HepG2 (cell line): ENCODE measurements around the gene TBC1D10A. TPM values are rescaled to one million over a fixed set of nuclear protein-coding genes. Genes with fewer than 3 reads are reported as not detected.

Experiments used
- ATAC-seq: fragments of 200-7000 bp; cut with Tn5 transposase; 3 replicates; pipeline ENCODE4 v1.9.1; 2020; ENCODE audit warnings: mild to moderate bottlenecking, moderate library complexity
- BruUV-seq: library from RNA; stranded (reverse); fragments of 400-500 nt; replicated peaks from 2 replicates; lab custom pipeline; 2021; lab: Mats Ljungman, UMichigan
- CTCF ChIA-PET: fragments of 300-600 bp; formaldehyde crosslinking; extraction: SDS; loops from one replicate; lab custom pipeline; 2021; ENCODE audit warnings: low total read pairs, inconsistent platforms, low intra/inter-chr PET ratio; lab: Yijun Ruan, JAX
- POLR2A ChIA-PET: fragments of 350-600 bp; sonication (Branson Sonifier 250); formaldehyde crosslinking; loops from one replicate; lab custom pipeline; 2020; ENCODE audit warnings: antibody characterized with exemption, inconsistent platforms; lab: Yijun Ruan, JAX
- DNase-seq: peaks from one replicate; pipeline ENCODE4 v3.0.0-alpha.2; 2015; ENCODE audit warnings: low spot score
- FAIRE-seq: peaks from 3 replicates; lab custom pipeline; 2011; peaks lifted over from hg19 to GRCh38; lab: Jason Lieb, UNC
- H2AFZ ChIP-seq: one replicate; pipeline ENCODE4 v1.6.1; 2011; ENCODE audit warnings: low read length, inconsistent platforms
- H3K27ac ChIP-seq: fragments of 300-600 bp; 3 replicates; pipeline ENCODE4 v1.8.0; 2011; ENCODE audit warnings: mixed run types, mild to moderate bottlenecking, mixed read lengths, low read length, inconsistent platforms; ENCODE audit not compliant: insufficient read depth; ENCODE audit errors: extremely low read length
- H3K27me3 ChIP-seq, 2 experiments: fragments of 200-600 bp in 1 of 2; 2 replicates in 1 of 2; 3 replicates in 1 of 2; pipeline versions ENCODE4 v1.6.0 to v1.8.0; 2011; ENCODE audit warnings: low read length in 2 of 2, mild to moderate bottlenecking in 2 of 2, moderate library complexity in 2 of 2, inconsistent platforms in 1 of 2; ENCODE audit not compliant: insufficient read depth in 2 of 2, control insufficient read depth in 1 of 2
- H3K36me3 ChIP-seq, 2 experiments: fragments of 200-600 bp in 1 of 2; replicated peaks in 1 of 2; 2 replicates in 1 of 2; 3 replicates in 1 of 2; pipeline versions ENCODE4 v1.5.1 to v1.8.0; 2011; ENCODE audit warnings: low read length in 2 of 2, inconsistent platforms in 1 of 2; ENCODE audit not compliant: insufficient read depth in 2 of 2, control insufficient read depth in 1 of 2
- H3K4me1 ChIP-seq: 2 replicates; pipeline ENCODE4 v1.5.1; 2012; ENCODE audit warnings: low read length, inconsistent platforms; ENCODE audit not compliant: insufficient read depth
- H3K4me2 ChIP-seq: 2 replicates; pipeline ENCODE4 v1.6.0; 2011; ENCODE audit warnings: low read depth, low read length, inconsistent platforms
- H3K4me3 ChIP-seq, 3 experiments: fragments of 200-600 bp in 1 of 3; sonication (generic), shearing (Covaris generic) in 1 of 3; replicated peaks in 1 of 3; 2 replicates each; pipeline ENCODE4 v1.5.1; 2011 to 2016; ENCODE audit warnings: low read length in 3 of 3, inconsistent platforms in 2 of 3, low read depth in 2 of 3, mild to moderate bottlenecking in 2 of 3, control low read depth in 1 of 3, mixed read lengths in 1 of 3; ENCODE audit not compliant: insufficient read depth in 1 of 3
- H3K79me2 ChIP-seq: one replicate; pipeline ENCODE4 v1.6.1; 2011; ENCODE audit warnings: low read length, inconsistent platforms; ENCODE audit not compliant: insufficient read depth
- H3K9ac ChIP-seq: 2 replicates; pipeline ENCODE4 v1.6.0; 2011; ENCODE audit warnings: mild to moderate bottlenecking, low read depth, low read length, inconsistent platforms; ENCODE audit not compliant: insufficient read depth
- H3K9me3 ChIP-seq: 2 replicates; pipeline ENCODE4 v1.5.1; 2012; ENCODE audit warnings: mild to moderate bottlenecking, low read length
- H4K20me1 ChIP-seq: 2 replicates; pipeline ENCODE4 v1.6.0; 2011; ENCODE audit warnings: inconsistent platforms, mild to moderate bottlenecking, low read length, moderate library complexity; ENCODE audit not compliant: insufficient read depth
- MTA3 ChIP-seq: sonication (generic); formaldehyde crosslinking; IDR thresholded peaks from 2 replicates; pipeline ENCODE4 v1.4.0; 2020; ENCODE audit warnings: missing genetic modification reagents
- NFATC3 ChIP-seq: sonication (generic); formaldehyde crosslinking; IDR thresholded peaks from 2 replicates; pipeline ENCODE4 v1.5.1; 2020; ENCODE audit warnings: mild to moderate bottlenecking, missing genetic modification reagents
- PRMT3 ChIP-seq: sonication (generic); formaldehyde crosslinking; IDR thresholded peaks from 2 replicates; pipeline ENCODE4 v1.8.1; 2022; ENCODE audit warnings: low read depth, mild to moderate bottlenecking, moderate library complexity, missing genetic modification reagents, borderline replicate concordance
- RAD51 ChIP-seq: fragments of 450-650 bp; IDR thresholded peaks from 2 replicates; pipeline ENCODE4 v1.6.1; 2016; ENCODE audit warnings: borderline replicate concordance
- ZFX ChIP-seq: sonication (generic); formaldehyde crosslinking; IDR thresholded peaks from 2 replicates; pipeline ENCODE4 v1.4.0; 2020; ENCODE audit warnings: mild to moderate bottlenecking, low read depth, missing genetic modification reagents, moderate library complexity
- ZFY ChIP-seq: sonication (generic); formaldehyde crosslinking; IDR thresholded peaks from 2 replicates; pipeline ENCODE4 v1.4.0; 2020; ENCODE audit warnings: missing genetic modification reagents
- ZNF557 ChIP-seq: sonication (generic); formaldehyde crosslinking; IDR thresholded peaks from 2 replicates; pipeline ENCODE4 v1.4.0; 2020; ENCODE audit warnings: missing genetic modification reagents
- ZNF567 ChIP-seq: sonication (generic); formaldehyde crosslinking; IDR thresholded peaks from 2 replicates; pipeline ENCODE4 v1.8.1; 2023; ENCODE audit warnings: mild to moderate bottlenecking, missing genetic modification reagents, borderline replicate concordance
- ZNF768 ChIP-seq: sonication (generic); formaldehyde crosslinking; IDR thresholded peaks from 2 replicates; pipeline ENCODE4 v1.4.0; 2020; ENCODE audit warnings: missing genetic modification reagents
- WGBS: methylation state at CpG from one replicate; pipeline ENCODE4 v1.1.6; 2017; ENCODE audit warnings: low lambda C conversion rate; 5-methylcytosine and 5-hydroxymethylcytosine counted together
- in situ Hi-C: cut with HindIII; loops from 2 replicates; pipeline ENCODE4 v1.10.0; 2017; ENCODE audit warnings: low pct_unique_long_range_greater_than_20kb; ENCODE audit not compliant: extremely low pct_ligation_motif_present
- intact Hi-C: fragments of 100-400 bp; cut with micrococcal nuclease; formaldehyde crosslinking; loops from one replicate; pipeline ENCODE4 v1.10.0; 2022; ENCODE audit not compliant: unreplicated experiment
- polyA plus RNA-seq, 8 experiments: library from polyadenylated mRNA; depleted of rRNA in 3 of 8; stranded (reverse) in 7 of 8; unstranded in 1 of 8; fragments of >200 nt; fragmentation: Illumina TruSeq in 4 of 8; extraction: Trizol in 4 of 8; gene quantifications; 2 replicates each; pipeline versions ENCODE4 v1.2.1 to v1.2.3, GENCODE V29; 2011 to 2016; ENCODE audit warnings: low read depth in 4 of 8, missing spikeins in 1 of 8, mixed read lengths in 1 of 8; ENCODE audit not compliant: insufficient read depth in 1 of 8
- total RNA-seq, 5 experiments: library from RNA; depleted of rRNA; stranded (reverse); fragments of >200 nt; fragmentation: Illumina TruSeq; extraction: Trizol; gene quantifications; 2 replicates each; pipeline ENCODE4 v1.2.3, GENCODE V29; 2016; ENCODE audit warnings: low read depth in 1 of 5
- TF ChIP-seq, protein P1 (sequence below): sonication (generic); formaldehyde crosslinking; IDR thresholded peaks from 2 replicates; pipeline ENCODE4 v1.5.1; 2020; ENCODE audit warnings: mild to moderate bottlenecking, missing genetic modification reagents, moderate library complexity
- TF ChIP-seq, protein P2 (sequence below): sonication (generic); formaldehyde crosslinking; IDR thresholded peaks from 2 replicates; pipeline ENCODE4 v1.4.0; 2020; ENCODE audit warnings: mild to moderate bottlenecking, missing genetic modification reagents
- TF ChIP-seq, protein P3 (sequence below): sonication (generic); formaldehyde crosslinking; IDR thresholded peaks from 2 replicates; pipeline ENCODE4 v1.5.0; 2020; ENCODE audit warnings: missing genetic modification reagents, mild to moderate bottlenecking, borderline replicate concordance

TBC1D10A gene
- total and polyA plus RNA-seq, 2 of the 13 experiments (the other 11 are each of a cell fraction or from before 2014, with no cell fraction given), result 4.2 to 4.9 TPM

DNA sequence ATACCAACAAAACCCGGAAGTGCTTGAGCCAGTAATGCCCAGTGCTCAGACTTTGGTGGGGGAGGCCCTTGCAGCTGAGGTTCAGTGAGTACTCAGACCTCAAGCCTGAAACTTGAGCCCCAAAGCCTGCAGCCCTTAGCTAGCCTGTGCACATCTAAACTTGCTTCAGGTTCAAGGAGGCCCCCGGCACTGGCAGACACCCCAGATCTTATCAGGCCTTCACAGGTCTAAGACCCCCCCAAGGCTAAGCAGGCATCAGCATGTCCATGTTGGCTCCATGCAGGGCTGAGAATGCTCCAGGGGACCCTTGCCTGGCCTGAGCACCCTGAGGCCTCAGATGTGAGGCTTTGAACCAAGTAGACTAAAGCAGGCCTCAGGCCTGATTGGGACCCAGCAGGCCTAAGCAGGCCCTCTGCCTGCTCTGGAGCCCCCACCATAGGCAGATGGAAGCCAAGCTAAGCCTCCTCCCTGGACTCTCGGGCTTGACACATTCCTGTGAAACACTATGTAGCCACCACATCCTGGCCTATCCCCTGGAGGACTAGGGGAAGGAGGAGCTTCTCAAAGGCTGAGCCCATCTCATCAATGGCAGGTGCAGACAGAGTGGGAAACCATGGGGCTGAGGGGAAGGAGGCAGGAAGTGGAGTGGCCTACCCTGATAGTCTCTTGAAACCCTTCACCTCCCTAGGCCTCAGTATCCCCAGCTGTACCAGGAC, 36.2 kb downstream of the TBC1D10A start:
- peak overlapping the region; percentile 24; the same call in 1 of the 2 replicates for H3K9ac ChIP-seq
- DNase-seq (peak; percentile 63), FAIRE-seq (peak; percentile 36), ATAC-seq (peak; percentile 14)
- in situ Hi-C loops, result no loop called here
- CTCF ChIA-PET, result no interaction called here
- no peaks in the 10 kb centered on the region for H4K20me1 ChIP-seq
- no TSS peak for BruUV-seq
- POLR2A ChIA-PET, result interaction anchor here (0.6 to 4.0 kb wide), 9 partner anchors 27 to 317 kb away, joined by 3 to 28 read pairs (median 4); partner anchors contain the start of genes CCDC157, RNF215, SF3A1 and TBC1D10A
- peak overlapping the region in 2 of 3 experiments; percentile 68 to 80; a peak in 3 of 6 replicates for H3K4me3 ChIP-seq
- H2AFZ ChIP-seq, result no peak overlapping the region
- H3K79me2 ChIP-seq, result no peaks in the 10 kb centered on the region
- H3K9me3 ChIP-seq, result no peaks in the 10 kb centered on the region
- WGBS, result 20% methylated on average over 1 of the region's 3 CpGs
- H3K27ac ChIP-seq, result no peak overlapping the region
- H3K4me2 ChIP-seq, result peak overlapping the region; percentile 94
- TF ChIP-seq NFATC3 (CRISPR knock-in tag), result no peak
- TF ChIP-seq ZNF768 (CRISPR knock-in tag), result no peak
- TF ChIP-seq ZFY, result 0 out of 2 replicates have a peak, but pooled peaks have one; percentile 11
- TF ChIP-seq ZNF567 (CRISPR knock-in tag), result 0 out of 2 replicates have a peak, but pooled peaks have one; percentile 48
- TF ChIP-seq, protein P1, sequence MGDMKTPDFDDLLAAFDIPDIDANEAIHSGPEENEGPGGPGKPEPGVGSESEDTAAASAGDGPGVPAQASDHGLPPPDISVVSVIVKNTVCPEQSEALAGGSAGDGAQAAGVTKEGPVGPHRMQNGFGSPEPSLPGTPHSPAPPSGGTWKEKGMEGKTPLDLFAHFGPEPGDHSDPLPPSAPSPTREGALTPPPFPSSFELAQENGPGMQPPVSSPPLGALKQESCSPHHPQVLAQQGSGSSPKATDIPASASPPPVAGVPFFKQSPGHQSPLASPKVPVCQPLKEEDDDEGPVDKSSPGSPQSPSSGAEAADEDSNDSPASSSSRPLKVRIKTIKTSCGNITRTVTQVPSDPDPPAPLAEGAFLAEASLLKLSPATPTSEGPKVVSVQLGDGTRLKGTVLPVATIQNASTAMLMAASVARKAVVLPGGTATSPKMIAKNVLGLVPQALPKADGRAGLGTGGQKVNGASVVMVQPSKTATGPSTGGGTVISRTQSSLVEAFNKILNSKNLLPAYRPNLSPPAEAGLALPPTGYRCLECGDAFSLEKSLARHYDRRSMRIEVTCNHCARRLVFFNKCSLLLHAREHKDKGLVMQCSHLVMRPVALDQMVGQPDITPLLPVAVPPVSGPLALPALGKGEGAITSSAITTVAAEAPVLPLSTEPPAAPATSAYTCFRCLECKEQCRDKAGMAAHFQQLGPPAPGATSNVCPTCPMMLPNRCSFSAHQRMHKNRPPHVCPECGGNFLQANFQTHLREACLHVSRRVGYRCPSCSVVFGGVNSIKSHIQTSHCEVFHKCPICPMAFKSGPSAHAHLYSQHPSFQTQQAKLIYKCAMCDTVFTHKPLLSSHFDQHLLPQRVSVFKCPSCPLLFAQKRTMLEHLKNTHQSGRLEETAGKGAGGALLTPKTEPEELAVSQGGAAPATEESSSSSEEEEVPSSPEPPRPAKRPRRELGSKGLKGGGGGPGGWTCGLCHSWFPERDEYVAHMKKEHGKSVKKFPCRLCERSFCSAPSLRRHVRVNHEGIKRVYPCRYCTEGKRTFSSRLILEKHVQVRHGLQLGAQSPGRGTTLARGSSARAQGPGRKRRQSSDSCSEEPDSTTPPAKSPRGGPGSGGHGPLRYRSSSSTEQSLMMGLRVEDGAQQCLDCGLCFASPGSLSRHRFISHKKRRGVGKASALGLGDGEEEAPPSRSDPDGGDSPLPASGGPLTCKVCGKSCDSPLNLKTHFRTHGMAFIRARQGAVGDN (CRISPR knock-in tag), result peak; percentile 3; the same call in 1 of the 2 replicates
- peak; percentile 23; the same call in 1 of the 2 replicates for TF ChIP-seq ZFX
- TF ChIP-seq PRMT3 (CRISPR knock-in tag), result no peak
- TF ChIP-seq MTA3 (CRISPR knock-in tag), result no peak
- TF ChIP-seq RAD51, result no peak
- TF ChIP-seq, protein P2, sequence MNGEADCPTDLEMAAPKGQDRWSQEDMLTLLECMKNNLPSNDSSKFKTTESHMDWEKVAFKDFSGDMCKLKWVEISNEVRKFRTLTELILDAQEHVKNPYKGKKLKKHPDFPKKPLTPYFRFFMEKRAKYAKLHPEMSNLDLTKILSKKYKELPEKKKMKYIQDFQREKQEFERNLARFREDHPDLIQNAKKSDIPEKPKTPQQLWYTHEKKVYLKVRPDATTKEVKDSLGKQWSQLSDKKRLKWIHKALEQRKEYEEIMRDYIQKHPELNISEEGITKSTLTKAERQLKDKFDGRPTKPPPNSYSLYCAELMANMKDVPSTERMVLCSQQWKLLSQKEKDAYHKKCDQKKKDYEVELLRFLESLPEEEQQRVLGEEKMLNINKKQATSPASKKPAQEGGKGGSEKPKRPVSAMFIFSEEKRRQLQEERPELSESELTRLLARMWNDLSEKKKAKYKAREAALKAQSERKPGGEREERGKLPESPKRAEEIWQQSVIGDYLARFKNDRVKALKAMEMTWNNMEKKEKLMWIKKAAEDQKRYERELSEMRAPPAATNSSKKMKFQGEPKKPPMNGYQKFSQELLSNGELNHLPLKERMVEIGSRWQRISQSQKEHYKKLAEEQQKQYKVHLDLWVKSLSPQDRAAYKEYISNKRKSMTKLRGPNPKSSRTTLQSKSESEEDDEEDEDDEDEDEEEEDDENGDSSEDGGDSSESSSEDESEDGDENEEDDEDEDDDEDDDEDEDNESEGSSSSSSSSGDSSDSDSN (CRISPR knock-in tag), result 0 out of 2 replicates have a peak, but pooled peaks have one; percentile 50
- TF ChIP-seq, protein P3, sequence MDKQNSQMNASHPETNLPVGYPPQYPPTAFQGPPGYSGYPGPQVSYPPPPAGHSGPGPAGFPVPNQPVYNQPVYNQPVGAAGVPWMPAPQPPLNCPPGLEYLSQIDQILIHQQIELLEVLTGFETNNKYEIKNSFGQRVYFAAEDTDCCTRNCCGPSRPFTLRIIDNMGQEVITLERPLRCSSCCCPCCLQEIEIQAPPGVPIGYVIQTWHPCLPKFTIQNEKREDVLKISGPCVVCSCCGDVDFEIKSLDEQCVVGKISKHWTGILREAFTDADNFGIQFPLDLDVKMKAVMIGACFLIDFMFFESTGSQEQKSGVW (CRISPR knock-in tag), result no peak
- TF ChIP-seq ZNF557, result no peak
- peaks cover 6 to 8% of the 10 kb centered on the region in 2 experiments; a peak in 2 of 5 replicates for H3K36me3 ChIP-seq
- H3K4me1 ChIP-seq, result peaks cover 29% of the 10 kb centered on the region
- intact Hi-C loops, result no loop called here
- H3K27me3 ChIP-seq, result no peaks in the 10 kb centered on the region; a peak in 1 of 5 replicates
